ENCODE results near the gene FIG4. TPM values are rescaled to one million over a fixed set of nuclear protein-coding genes. Genes with fewer than 3 reads are reported as not detected.

FIG4 gene
- polyA plus RNA-seq, 1 of the 3 experiments (the other 2 are of a cell fraction) = 6.8 TPM

Other genes with a start within 250 kb of the FIG4 start
- gene MICAL1, start 235.5 kb upstream of the FIG4 start, polyA plus RNA-seq (2012; rRNA removed) = 45.6 and 56.3 TPM in 2 replicates
- 1.7 and 2.1 TPM in 2 replicates for gene ZBTB24, start 208.1 kb upstream of the FIG4 start, polyA plus RNA-seq (2012; rRNA removed)
- gene AK9, start 94 bp upstream of the FIG4 start, polyA plus RNA-seq (2012; rRNA removed) = 0.76 and 1.1 TPM in 2 replicates